Stimulated activated CD8-positive, alpha-beta memory T cell treated with anti-CD3 and anti-CD28 coated beads, Interleukin-4, amount 100 ng/mL, for 4 hours (primary cell): ENCODE measurements around the gene ADK.
"Not testable (repeated sequence)": the region's sequence is repeated elsewhere in the genome, so short reads cannot be mapped to it uniquely, and the experiment has no call there.

Experiments
- DNase-seq, 2 donors: peaks; one replicate each; pipeline ENCODE4 v3.0.0-alpha.2; 2020; ENCODE audit warnings: low read depth in 2 of 2, low spot score in 1 of 2

ADK gene

GRCh38 chr10:74480778-74481177 is 329.8 kb downstream of the ADK start:
- DNase-seq, result no peak

GRCh38 chr10:74483356-74483755 is 332.3 kb downstream of the ADK start:
- no peak for DNase-seq

- DNase-seq, result no peak
These were observed 334.3 kb downstream of the ADK start for GRCh38 chr10:74485283-74485682.

- no peak for DNase-seq
These were observed 335.6 kb downstream of the ADK start for GRCh38 chr10:74486659-74487058.

- no peak for DNase-seq
These were observed 337.9 kb downstream of the ADK start for GRCh38 chr10:74488907-74489306.

GRCh38 chr10:74490551-74490950 is 339.5 kb downstream of the ADK start:
- no peak for DNase-seq

- no peak for DNase-seq
These were observed 340.0 kb downstream of the ADK start for GRCh38 chr10:74491014-74491413.

- not testable (repeated sequence) for DNase-seq
These were observed 345.3 kb downstream of the ADK start for GRCh38 chr10:74496276-74496675.

GRCh38 chr10:74498664-74499063 is 347.6 kb downstream of the ADK start:
- DNase-seq, result not testable (repeated sequence)

- DNase-seq, result no peak
These were observed 349.1 kb downstream of the ADK start for GRCh38 chr10:74500026-74500704.

GRCh38 chr10:74500816-74501215 is 349.8 kb downstream of the ADK start:
- DNase-seq, result no peak

GRCh38 chr10:74502963-74503608 is 352.1 kb downstream of the ADK start:
- DNase-seq, result no peak

GRCh38 chr10:74507951-74508350 is 356.9 kb downstream of the ADK start:
- no peak for DNase-seq

- DNase-seq, result no peak
These were observed 359.6 kb downstream of the ADK start for GRCh38 chr10:74510594-74510993.

GRCh38 chr10:74511051-74511450 is 360.0 kb downstream of the ADK start:
- no peak for DNase-seq

GRCh38 chr10:74514322-74514721 is 363.3 kb downstream of the ADK start:
- no peak for DNase-seq

- no peak for DNase-seq
These were observed 367.0 kb downstream of the ADK start for GRCh38 chr10:74518061-74518460.

- no peak for DNase-seq
These were observed 370.5 kb downstream of the ADK start for GRCh38 chr10:74521526-74521925.

GRCh38 chr10:74523199-74523598 is 372.2 kb downstream of the ADK start:
- DNase-seq, result no peak

GRCh38 chr10:74525885-74526284 is 374.9 kb downstream of the ADK start:
- no peak for DNase-seq

- not testable (repeated sequence) for DNase-seq
These were observed 376.6 kb downstream of the ADK start for GRCh38 chr10:74527611-74528010.

GRCh38 chr10:74529205-74529604 is 378.2 kb downstream of the ADK start:
- DNase-seq, result no peak

GRCh38 chr10:74530981-74531380 is 380.0 kb downstream of the ADK start:
- no peak for DNase-seq
